ENCODE measurements around the gene AHNAK2.

DNA sequence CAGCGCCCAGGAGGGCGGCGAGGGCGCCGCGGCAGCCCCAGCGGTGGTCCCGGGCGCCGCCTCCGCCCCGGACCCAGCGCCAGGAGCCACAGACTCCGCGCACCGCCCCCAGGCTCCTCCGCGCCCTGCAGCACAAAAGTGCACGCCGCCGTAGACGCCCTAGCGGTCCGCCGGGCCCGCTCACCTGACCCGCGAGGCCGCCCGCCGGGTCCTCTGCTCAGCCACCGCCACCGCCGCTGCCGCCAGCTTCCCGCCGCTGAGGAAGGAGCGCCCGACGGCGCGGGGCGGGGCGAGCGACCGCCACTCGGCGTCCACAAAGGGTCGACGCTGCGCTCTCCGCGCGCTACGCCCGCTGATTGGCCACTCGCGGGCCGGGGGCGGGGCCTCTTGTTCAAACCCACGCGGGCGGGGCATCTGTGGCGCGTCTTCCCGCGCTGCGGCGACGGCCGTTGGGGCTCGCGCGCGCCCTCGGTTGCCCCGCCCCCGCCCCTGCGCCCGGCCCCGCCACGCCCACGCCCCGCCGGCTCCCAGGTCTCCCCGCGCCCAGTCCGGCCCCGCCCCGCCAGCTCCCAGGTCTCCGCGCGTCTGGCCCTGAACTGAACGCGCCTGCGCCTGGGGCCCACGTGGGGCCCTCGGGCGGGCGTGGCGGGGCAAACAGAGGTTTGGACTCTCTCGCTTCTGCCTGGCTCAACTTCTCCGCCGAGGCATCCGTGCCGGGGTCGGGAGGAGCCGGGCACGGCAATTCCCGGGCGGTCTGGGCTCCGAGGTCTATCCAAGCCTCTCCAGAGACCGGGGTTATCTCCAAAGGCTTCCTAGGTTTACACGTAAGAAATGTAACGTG lies 42.9 kb upstream of the AHNAK2 start, which contains the start of gene CDCA4:
- TF ChIP-seq, protein P1, sequence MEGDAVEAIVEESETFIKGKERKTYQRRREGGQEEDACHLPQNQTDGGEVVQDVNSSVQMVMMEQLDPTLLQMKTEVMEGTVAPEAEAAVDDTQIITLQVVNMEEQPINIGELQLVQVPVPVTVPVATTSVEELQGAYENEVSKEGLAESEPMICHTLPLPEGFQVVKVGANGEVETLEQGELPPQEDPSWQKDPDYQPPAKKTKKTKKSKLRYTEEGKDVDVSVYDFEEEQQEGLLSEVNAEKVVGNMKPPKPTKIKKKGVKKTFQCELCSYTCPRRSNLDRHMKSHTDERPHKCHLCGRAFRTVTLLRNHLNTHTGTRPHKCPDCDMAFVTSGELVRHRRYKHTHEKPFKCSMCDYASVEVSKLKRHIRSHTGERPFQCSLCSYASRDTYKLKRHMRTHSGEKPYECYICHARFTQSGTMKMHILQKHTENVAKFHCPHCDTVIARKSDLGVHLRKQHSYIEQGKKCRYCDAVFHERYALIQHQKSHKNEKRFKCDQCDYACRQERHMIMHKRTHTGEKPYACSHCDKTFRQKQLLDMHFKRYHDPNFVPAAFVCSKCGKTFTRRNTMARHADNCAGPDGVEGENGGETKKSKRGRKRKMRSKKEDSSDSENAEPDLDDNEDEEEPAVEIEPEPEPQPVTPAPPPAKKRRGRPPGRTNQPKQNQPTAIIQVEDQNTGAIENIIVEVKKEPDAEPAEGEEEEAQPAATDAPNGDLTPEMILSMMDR (IDR thresholded peaks at IDR 0.05) = no peak
- peak; percentile 77 to 93 (median 80) for TF ChIP-seq POLR2AphosphoS5 (IDR thresholded peaks at IDR 0.05)
